GM12878 (cell line): ENCODE results near the gene NHS. TPM values are rescaled to one million over a fixed set of nuclear protein-coding genes. Genes with fewer than 3 reads are reported as not detected.

Experiments
- ATAC-seq: fragments of 200-7000 bp; cut with Tn5 transposase; 3 replicates; pipeline ENCODE4 v1.9.1; 2020; ENCODE audit warnings: mild to moderate bottlenecking, moderate library complexity
- BruUV-seq: library from RNA; stranded (reverse); fragments of 400-500 nt; replicated peaks from 2 replicates; lab custom pipeline; 2021; lab: Mats Ljungman, UMichigan
- CTCF ChIA-PET: fragments of 300-600 bp; sonication (Branson Sonifier 250); formaldehyde crosslinking; extraction: SDS; loops from one replicate; lab custom pipeline; 2021; ENCODE audit warnings: inconsistent platforms; lab: Yijun Ruan, JAX
- POLR2A ChIA-PET: fragments of 350-600 bp; formaldehyde crosslinking; extraction: SDS; loops from one replicate; lab custom pipeline; 2021; ENCODE audit warnings: inconsistent platforms; lab: Charles Lee
- RAD21 ChIA-PET: fragments of 300-600 bp; sonication (Branson Sonifier 250); formaldehyde crosslinking; loops from one replicate; lab custom pipeline; 2023; ENCODE audit warnings: antibody characterized with exemption; ENCODE audit not compliant: unreplicated experiment; lab: Charles Lee
- SMC1A ChIA-PET: fragments of 300-600 bp; sonication (Branson Sonifier 250); formaldehyde crosslinking; loops from one replicate; lab custom pipeline; 2023; ENCODE audit not compliant: unreplicated experiment, uncharacterized antibody; lab: Charles Lee
- DNase-seq: peaks from one replicate; pipeline ENCODE4 v3.0.0-alpha.2; 2011; ENCODE audit warnings: low read depth, low spot score
- FAIRE-seq: peaks from 3 replicates; lab custom pipeline; 2011; peaks lifted over from hg19 to GRCh38; lab: Jason Lieb, UNC
- H2AFZ ChIP-seq: 2 replicates; pipeline ENCODE4 v1.6.0; 2011; ENCODE audit warnings: low read depth, low read length, control low read depth; ENCODE audit not compliant: control insufficient read depth
- H3K27ac ChIP-seq: 2 replicates; pipeline ENCODE4 v1.5.1; 2011; ENCODE audit warnings: control low read depth; ENCODE audit not compliant: control insufficient read depth, insufficient read depth
- H3K27me3 ChIP-seq, 2 experiments: replicated peaks in 1 of 2; 2 replicates each; pipeline versions ENCODE4 v1.6.0 to v1.6.1; 2011; ENCODE audit warnings: low read length in 1 of 2; ENCODE audit not compliant: control insufficient read depth in 2 of 2, insufficient read depth in 2 of 2
- H3K36me3 ChIP-seq, 2 experiments: 2 replicates each; pipeline ENCODE4 v1.5.1; 2011; ENCODE audit warnings: low read length in 1 of 2; ENCODE audit not compliant: control insufficient read depth in 2 of 2, insufficient read depth in 2 of 2
- H3K4me1 ChIP-seq: 2 replicates; pipeline ENCODE4 v1.6.1; 2011; ENCODE audit warnings: mild to moderate bottlenecking, low read length, moderate library complexity, mixed read lengths; ENCODE audit not compliant: control insufficient read depth, insufficient read depth
- H3K4me2 ChIP-seq: 2 replicates; pipeline ENCODE4 v1.6.0; 2011; ENCODE audit warnings: control low read depth; ENCODE audit not compliant: control insufficient read depth, insufficient read depth
- H3K4me3 ChIP-seq: fragments of 200-600 bp; sonication (generic); 2 replicates; pipeline ENCODE4 v1.5.1; 2016
- H3K79me2 ChIP-seq: 2 replicates; pipeline ENCODE4 v1.6.0; 2011; ENCODE audit warnings: low read length; ENCODE audit not compliant: control insufficient read depth, insufficient read depth
- H3K9ac ChIP-seq: 2 replicates; pipeline ENCODE4 v1.8.0; 2011; ENCODE audit warnings: low read length, control low read depth, mixed read lengths; ENCODE audit not compliant: control insufficient read depth, insufficient read depth
- H3K9me3 ChIP-seq: replicated peaks from 3 replicates; pipeline ENCODE4 v1.5.1; 2011; ENCODE audit warnings: mild to moderate bottlenecking, low read length; ENCODE audit not compliant: control insufficient read depth, insufficient read depth
- H4K20me1 ChIP-seq: 2 replicates; pipeline ENCODE4 v1.6.0; 2011; ENCODE audit not compliant: control insufficient read depth, insufficient read depth
- BRCA1 ChIP-seq: IDR thresholded peaks from 2 replicates; pipeline ENCODE4 v1.6.1; 2011; ENCODE audit warnings: low read depth, low read length, improper control_type of control experiment
- CBFB ChIP-seq: IDR thresholded peaks from 2 replicates; pipeline ENCODE4 v1.6.1; 2016; ENCODE audit warnings: antibody characterized with exemption, low read depth
- KDM1A ChIP-seq: fragments of 200-600 bp; sonication (generic); IDR thresholded peaks from 2 replicates; pipeline ENCODE4 v1.6.1; 2016; ENCODE audit warnings: borderline replicate concordance
- NBN ChIP-seq: fragments of 450-650 bp; IDR thresholded peaks from 2 replicates; pipeline ENCODE4 v1.6.1; 2016
- PAX5 ChIP-seq: IDR thresholded peaks from 2 replicates; pipeline ENCODE4 v1.6.1; 2011; ENCODE audit warnings: low read depth, low read length, borderline replicate concordance
- RUNX3 ChIP-seq: IDR thresholded peaks from 2 replicates; pipeline ENCODE4 v1.6.1; 2012; ENCODE audit warnings: low read length, inconsistent platforms
- ZBTB40 ChIP-seq: fragments of 450-650 bp; IDR thresholded peaks from 2 replicates; pipeline ENCODE4 v1.6.1; 2016; ENCODE audit warnings: mild to moderate bottlenecking, moderate library complexity, borderline replicate concordance
- WGBS: methylation state at CpG from one replicate; pipeline ENCODE4 v1.1.6; 2016; ENCODE audit warnings: low lambda C conversion rate; ENCODE audit not compliant: insufficient replicate concordance, insufficient coverage; ENCODE audit errors: missing lambda C conversion rate; 5-methylcytosine and 5-hydroxymethylcytosine counted together
- in situ Hi-C: fragments of 300-500 bp; cut with MboI; formaldehyde crosslinking; loops from 9 replicates; pipeline ENCODE4 v1.14.3; 2018; ENCODE audit warnings: mixed read lengths
- intact Hi-C: fragments of 100-400 bp; cut with micrococcal nuclease; formaldehyde crosslinking; loops from one replicate; pipeline ENCODE4 v1.14.2; 2022; ENCODE audit not compliant: unreplicated experiment
- polyA plus RNA-seq, 11 experiments: library from polyadenylated mRNA; depleted of rRNA in 4 of 11; unstranded in 6 of 11; stranded (reverse) in 5 of 11; fragments of >200 nt; fragmentation: Nextera tagmentation in 4 of 11; fragmentation: Illumina TruSeq in 1 of 11; extraction: Ambion mirVana in 4 of 11; extraction: Trizol in 1 of 11; gene quantifications; 1 replicate in 1 of 11; 2 replicates in 10 of 11; pipeline versions ENCODE4 v1.2.1 to v1.2.3, GENCODE V29; 2011 to 2016; ENCODE audit warnings: inconsistent platforms in 2 of 11, missing spikeins in 2 of 11, low read depth in 1 of 11
- total RNA-seq, 4 experiments: library from RNA; depleted of rRNA in 3 of 4; stranded (reverse); fragments of >200 nt in 3 of 4; fragmentation: Illumina TruSeq in 1 of 4; extraction: Trizol in 1 of 4; gene quantifications; 2 replicates each; pipeline versions ENCODE4 v1.2.1 to v1.2.3, GENCODE V29; 2013 to 2021

The NHS gene
- total and polyA plus RNA-seq, 10 of the 15 experiments (the other 5 are each of a cell fraction or from before 2014, with no cell fraction given), result under 0.01 to 0.07 (median 0.03) TPM; not detected in 7

GRCh38 chrX:17654116-17654515, 279.1 kb downstream of the NHS start:
- Histone ChIP-seq H3K79me2 (no peaks in the 10 kb centered on the region), H4K20me1 (no peaks in the 10 kb centered on the region), H3K9me3 (no peaks in the 10 kb centered on the region; the same call in 2 of the 3 replicates), H2AFZ (no peak overlapping the region), H3K4me1 (no peaks in the 10 kb centered on the region), H3K9ac (no peak overlapping the region), H3K4me3 (no peak overlapping the region), H3K4me2 (no peak overlapping the region), H3K27me3 (no peaks in the 10 kb centered on the region; a peak in 1 of 4 replicates), H3K27ac (no peak overlapping the region), H3K36me3 (no peaks in the 10 kb centered on the region)
- ChIA-PET SMC1A (no interaction called here), POLR2A (no interaction called here), CTCF (no interaction called here), RAD21 (no interaction called here)
- intact Hi-C loops (no loop called here), in situ Hi-C loops (no loop called here)
- 0% methylated on average over 3 of the region's 3 CpGs for WGBS
- no TSS peak for BruUV-seq
- FAIRE-seq (no peak), ATAC-seq (peak; percentile 31; the same call in 1 of the 3 replicates), DNase-seq (no peak)
- TF ChIP-seq BRCA1 (no peak), CBFB (no peak), ZBTB40 (no peak), PAX5 (no peak), RUNX3 (no peak), NBN (no peak), KDM1A (no peak)
